Measurements from ENCODE around the gene SORCS2. TPM values are rescaled to one million over a fixed set of nuclear protein-coding genes. Genes with fewer than 3 reads are reported as not detected.
A peak's percentile ranks its signal among the peaks of the same experiment; 100 is the strongest.

The SORCS2 gene
- total RNA-seq, 1 donor from 2014 or later, result 10.9 TPM

- Mint-ChIP-seq H3K9me3 (ENCODE audit: low read depth) (no peaks in the 10 kb centered on the region), H3K27me3 (ENCODE audit: low read depth) (peaks cover 46% of the 10 kb centered on the region), H3K36me3 (ENCODE audit: low read depth) (no peaks in the 10 kb centered on the region), H3K27ac (ENCODE audit: unreplicated experiment) (no peak overlapping the region), H3K4me3 (ENCODE audit: unreplicated experiment) (no peak overlapping the region), H3K4me1 (ENCODE audit: low read depth) (peaks cover 3% of the 10 kb centered on the region)
- no peak for TF ChIP-seq CTCF (IDR thresholded peaks at IDR 0.05)
- peak; percentile 72 for DNase-seq (ENCODE audit: low spot score)
Measured at GRCh38 chr4:7295197-7295910, 103.0 kb downstream of the SORCS2 start.

GRCh38 chr4:7295911-7296660, 103.7 kb downstream of the SORCS2 start:
- DNase-seq (ENCODE audit: low spot score), result peak; percentile 68
- TF ChIP-seq CTCF (IDR thresholded peaks at IDR 0.05), result peak; percentile 85
- Mint-ChIP-seq H3K27me3 (ENCODE audit: low read depth) (peaks cover 48% of the 10 kb centered on the region), H3K4me1 (ENCODE audit: low read depth) (peaks cover 3% of the 10 kb centered on the region), H3K9me3 (ENCODE audit: low read depth) (no peaks in the 10 kb centered on the region), H3K36me3 (ENCODE audit: low read depth) (no peaks in the 10 kb centered on the region), H3K4me3 (ENCODE audit: unreplicated experiment) (no peak overlapping the region), H3K27ac (ENCODE audit: unreplicated experiment) (no peak overlapping the region)

GRCh38 chr4:7296661-7297335, 104.5 kb downstream of the SORCS2 start:
- H3K27me3 Mint-ChIP-seq (ENCODE audit: low read depth), result peaks cover 45% of the 10 kb centered on the region
- DNase-seq (ENCODE audit: low spot score), result peak; percentile 78
- no peaks in the 10 kb centered on the region for H3K9me3 Mint-ChIP-seq (ENCODE audit: low read depth)
- TF ChIP-seq CTCF (IDR thresholded peaks at IDR 0.05), result no peak
- no peaks in the 10 kb centered on the region for H3K36me3 Mint-ChIP-seq (ENCODE audit: low read depth)
- no peak overlapping the region for H3K27ac Mint-ChIP-seq (ENCODE audit: unreplicated experiment)
- no peak overlapping the region for H3K4me3 Mint-ChIP-seq (ENCODE audit: unreplicated experiment)
- H3K4me1 Mint-ChIP-seq (ENCODE audit: low read depth), result peaks cover 3% of the 10 kb centered on the region

GRCh38 chr4:7297374-7297773, 105.0 kb downstream of the SORCS2 start:
- H3K27ac Mint-ChIP-seq (ENCODE audit: unreplicated experiment), result no peak overlapping the region
- peaks cover 3% of the 10 kb centered on the region for H3K4me1 Mint-ChIP-seq (ENCODE audit: low read depth)
- H3K27me3 Mint-ChIP-seq (ENCODE audit: low read depth), result peaks cover 47% of the 10 kb centered on the region
- H3K36me3 Mint-ChIP-seq (ENCODE audit: low read depth), result no peaks in the 10 kb centered on the region
- TF ChIP-seq CTCF (IDR thresholded peaks at IDR 0.05), result no peak
- no peaks in the 10 kb centered on the region for H3K9me3 Mint-ChIP-seq (ENCODE audit: low read depth)
- no peak overlapping the region for H3K4me3 Mint-ChIP-seq (ENCODE audit: unreplicated experiment)
- peak; percentile 38 for DNase-seq (ENCODE audit: low spot score)

- Mint-ChIP-seq H3K4me1 (ENCODE audit: low read depth) (peaks cover 3% of the 10 kb centered on the region), H3K36me3 (ENCODE audit: low read depth) (no peaks in the 10 kb centered on the region), H3K9me3 (ENCODE audit: low read depth) (no peaks in the 10 kb centered on the region), H3K27ac (ENCODE audit: unreplicated experiment) (no peak overlapping the region), H3K4me3 (ENCODE audit: unreplicated experiment) (no peak overlapping the region), H3K27me3 (ENCODE audit: low read depth) (peaks cover 44% of the 10 kb centered on the region)
- peak; percentile 77 for DNase-seq (ENCODE audit: low spot score)
- TF ChIP-seq CTCF (IDR thresholded peaks at IDR 0.05), result no peak
Measured at GRCh38 chr4:7297881-7298280, 105.5 kb downstream of the SORCS2 start.

Measured in chondrocyte (in vitro differentiated cells).